Activated CD8-positive, alpha-beta memory T cell treated with anti-CD3 and anti-CD28 coated beads, Interleukin-2, amount 50 U/mL, for 1 hour (primary cell): ENCODE results near the gene PDZK1.
"Not testable (repeated sequence)": the region's sequence is repeated elsewhere in the genome, so short reads cannot be mapped to it uniquely, and the experiment has no call there.

Source experiments
- DNase-seq: peaks from one replicate; pipeline ENCODE4 v3.0.0-alpha.2; 2020; ENCODE audit errors: extremely low read depth

PDZK1 gene

DNA sequence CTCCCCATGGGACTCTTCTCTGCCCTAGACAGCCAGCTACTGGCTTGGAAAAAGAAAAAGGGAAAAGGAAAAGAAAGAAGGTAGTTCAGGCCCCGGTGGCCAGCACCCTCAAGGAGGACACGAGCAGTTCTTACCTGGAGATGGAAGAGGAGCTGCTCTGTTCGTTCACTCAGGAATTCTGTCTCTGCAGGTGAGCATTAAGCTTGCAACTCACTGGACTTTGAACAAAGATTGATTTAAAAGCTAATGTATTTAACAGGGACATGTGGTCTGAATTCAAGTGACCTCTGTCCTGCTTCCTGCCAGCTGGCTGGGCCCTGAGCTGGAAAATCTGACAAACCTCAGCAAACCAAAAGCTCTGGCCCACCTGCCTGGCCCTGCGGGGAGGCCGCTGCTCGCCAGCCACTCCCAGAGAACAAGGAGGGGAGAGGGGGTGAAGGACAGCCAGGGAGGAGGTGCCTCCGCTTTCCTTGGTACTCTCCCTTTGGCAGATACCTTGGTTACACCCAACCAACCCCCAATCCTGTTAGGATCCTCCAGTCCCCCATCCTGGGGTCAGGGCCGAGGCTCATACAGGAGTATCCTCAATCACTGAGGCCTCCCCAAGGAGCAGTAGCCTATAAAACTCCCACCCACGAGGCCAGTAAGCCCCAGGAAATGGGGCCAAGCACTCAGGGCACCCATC, at the start of gene PDZK1:
Gene PDZK1, minus strand, starts transcription at position 186 of the 685 bp plus-strand sequence. CDS start 19,347 bp downstream, outside the sequence.
- no peak for DNase-seq

DNA sequence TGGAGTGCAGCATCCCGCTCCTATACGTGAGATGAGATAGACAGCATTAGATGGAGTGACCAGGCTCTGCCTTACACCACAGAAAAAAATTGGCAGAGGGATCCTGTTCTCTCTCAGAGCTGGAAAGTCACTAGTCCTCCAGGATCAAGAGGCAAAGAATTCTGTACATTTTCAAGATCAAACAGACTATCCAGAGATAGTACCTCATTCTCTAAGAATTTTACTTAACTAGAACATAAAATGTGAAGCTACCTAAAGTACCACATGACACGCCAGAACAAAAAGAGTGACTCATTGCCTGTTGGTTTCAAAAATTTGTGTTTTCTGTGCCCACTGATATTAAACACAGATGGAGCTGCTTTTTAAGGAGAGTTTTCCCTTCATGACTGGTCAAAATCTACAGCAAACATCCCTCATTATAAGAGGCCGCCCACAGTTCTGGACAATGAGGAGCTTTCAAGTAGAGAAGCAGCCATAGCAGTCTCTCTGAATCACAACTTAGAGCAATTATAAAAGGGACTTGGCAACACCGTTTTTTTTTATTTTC, 44.4 kb upstream of the PDZK1 start:
- no peak for DNase-seq

DNA sequence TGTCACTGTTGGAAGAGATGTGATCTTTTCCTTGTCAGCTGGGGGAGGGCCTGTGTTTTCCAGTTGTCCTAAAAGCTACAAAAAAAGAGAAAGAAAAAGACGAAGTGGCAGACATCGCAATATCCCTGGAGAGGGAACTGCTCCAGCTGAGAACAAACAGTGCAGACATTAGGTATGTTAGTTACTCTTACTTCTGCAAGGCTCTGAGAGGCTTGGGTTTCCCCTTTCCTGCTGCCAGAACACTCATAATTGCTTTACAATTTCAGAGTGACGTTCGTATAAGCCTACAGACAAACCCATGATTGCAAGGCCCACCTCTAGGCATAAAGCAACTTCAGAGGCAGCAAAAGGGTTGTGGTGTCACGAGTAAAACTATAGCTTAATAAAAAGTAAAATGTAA, 43.3 kb upstream of the PDZK1 start:
- DNase-seq: no peak

GRCh38 chr1:145747398-145748247, 40.5 kb upstream of the PDZK1 start:
- no peak for DNase-seq

DNA sequence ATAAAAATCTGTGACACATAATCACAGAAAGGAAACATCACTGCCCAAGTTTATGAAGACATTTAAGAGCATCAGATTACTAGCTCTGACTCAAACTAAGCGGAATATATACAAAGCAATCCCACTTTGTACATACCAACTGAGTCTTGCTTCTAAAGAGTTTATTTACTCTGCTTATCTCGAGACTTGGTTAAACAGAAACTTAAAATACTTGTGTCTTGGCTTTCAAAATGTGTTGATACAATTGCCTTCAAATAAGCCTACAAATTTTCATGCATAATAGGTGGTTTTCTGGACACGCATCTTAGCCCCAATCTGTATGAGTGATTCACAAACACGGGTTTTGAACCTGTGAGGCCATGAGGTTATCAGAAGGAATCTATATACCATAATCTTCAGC, 33.1 kb upstream of the PDZK1 start:
- DNase-seq: no peak

- no peak for DNase-seq
These were observed 29.0 kb upstream of the PDZK1 start for GRCh38 chr1:145736191-145736590.

GRCh38 chr1:145730900-145731299, 23.7 kb upstream of the PDZK1 start:
- no peak for DNase-seq

DNA sequence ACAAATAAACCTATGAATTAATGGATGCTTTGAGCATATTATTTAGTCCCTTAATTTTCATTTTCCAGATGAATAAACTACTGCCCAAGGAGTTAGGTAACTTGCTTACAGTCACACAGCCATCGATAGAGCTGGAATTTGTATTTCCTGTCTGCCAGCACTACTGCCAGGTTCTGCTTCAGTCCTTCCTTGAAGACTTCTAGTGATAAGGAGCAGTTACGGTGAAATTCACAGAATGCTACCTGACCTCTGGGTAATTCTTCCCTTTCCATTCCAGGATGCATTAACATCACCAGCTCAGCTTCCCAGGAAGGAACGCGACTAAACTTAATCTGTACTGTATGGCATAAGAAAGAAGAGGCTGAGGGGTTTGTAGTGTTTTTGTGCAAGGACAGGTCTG, 23.3 kb upstream of the PDZK1 start:
- no peak for DNase-seq

DNA sequence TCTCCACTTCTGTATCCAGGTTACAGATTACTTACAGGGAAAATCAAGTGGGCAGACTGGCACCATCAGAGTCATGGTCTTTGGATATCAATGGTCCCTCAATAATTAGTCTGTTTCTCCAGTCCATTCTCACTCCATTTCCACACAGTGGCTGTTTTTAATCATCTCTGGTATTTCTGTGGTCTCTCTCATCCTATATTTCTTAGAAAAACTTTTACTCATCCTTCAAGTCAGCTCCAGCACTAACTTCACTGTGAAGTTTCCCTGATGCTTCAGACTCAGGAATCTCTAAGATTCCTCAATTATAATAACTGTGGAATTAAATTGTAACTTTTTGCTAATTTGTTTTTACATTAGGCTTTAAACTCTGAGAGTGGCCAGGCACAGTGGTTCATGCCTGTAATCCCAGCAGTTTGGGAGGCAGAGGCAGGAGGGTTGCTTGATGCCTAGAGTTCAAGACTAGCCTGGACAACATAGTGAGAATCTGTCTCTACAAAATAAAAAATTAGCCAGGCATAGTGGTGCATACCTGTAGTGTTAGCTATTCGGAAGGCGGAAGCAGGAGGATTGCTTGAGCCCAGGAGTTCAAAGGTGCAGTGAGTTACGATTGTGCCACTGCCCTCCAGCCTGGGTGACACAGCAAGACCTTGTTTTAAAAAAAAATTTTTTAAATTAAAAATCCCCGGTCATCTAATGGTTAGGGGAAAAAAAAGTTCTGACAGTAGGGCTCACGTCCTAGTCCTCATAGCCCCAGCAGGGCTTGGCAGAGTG, 22.7 kb upstream of the PDZK1 start:
- no peak for DNase-seq

GRCh38 chr1:145729196-145729595, 22.0 kb upstream of the PDZK1 start:
- no peak for DNase-seq

- DNase-seq: not testable (repeated sequence)
These were observed 19.0 kb upstream of the PDZK1 start for GRCh38 chr1:145726193-145726592.

DNA sequence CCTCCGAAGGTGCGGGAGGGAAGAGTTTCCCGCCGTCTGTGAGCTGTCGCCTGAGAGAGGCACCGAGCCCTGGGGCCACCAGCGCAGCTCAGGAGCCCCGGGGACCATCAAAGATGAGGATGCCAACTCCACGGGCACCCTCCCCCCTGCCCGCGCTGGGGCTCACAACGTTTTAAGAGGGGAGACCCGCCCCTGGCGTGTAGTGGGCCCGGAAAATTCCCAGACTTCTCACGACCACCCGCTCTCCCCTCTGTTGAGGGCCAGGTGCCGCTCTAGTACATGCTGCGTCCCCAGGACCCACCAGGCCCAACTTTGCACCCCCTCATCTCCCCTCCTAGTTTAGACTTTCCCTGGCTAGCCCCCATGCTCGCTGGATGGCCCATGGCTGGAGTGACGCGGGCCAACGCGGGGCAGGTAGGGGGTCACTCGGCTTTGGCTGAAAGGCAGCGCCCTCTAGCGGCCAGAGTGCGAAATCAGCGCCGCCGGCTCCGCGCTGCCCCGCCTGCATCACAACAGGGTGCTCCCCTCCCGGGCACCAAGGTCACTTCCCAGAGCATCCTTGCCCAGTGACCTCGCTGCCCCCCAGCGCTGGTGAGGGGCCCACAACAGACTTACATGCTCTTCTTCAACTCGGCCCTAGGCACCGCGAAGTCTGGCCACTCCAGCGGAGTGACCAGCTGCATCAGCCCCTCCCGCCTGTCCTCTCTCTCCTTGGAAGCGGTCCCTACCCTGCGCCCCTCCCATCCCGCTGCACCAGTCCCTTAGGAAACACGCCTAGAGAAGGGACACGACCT, 13.9 kb upstream of the PDZK1 start:
- DNase-seq: peak; percentile 28

- DNase-seq: no peak
These were observed 13.3 kb upstream of the PDZK1 start for GRCh38 chr1:145720556-145720877.

GRCh38 chr1:145719230-145720079, 12.3 kb upstream of the PDZK1 start, which contains the start of gene CD160:
Gene CD160 (plus strand): TSS chr1:145719499. CDS start chr1:145728328, 8,829 bp downstream.
- no peak for DNase-seq

DNA sequence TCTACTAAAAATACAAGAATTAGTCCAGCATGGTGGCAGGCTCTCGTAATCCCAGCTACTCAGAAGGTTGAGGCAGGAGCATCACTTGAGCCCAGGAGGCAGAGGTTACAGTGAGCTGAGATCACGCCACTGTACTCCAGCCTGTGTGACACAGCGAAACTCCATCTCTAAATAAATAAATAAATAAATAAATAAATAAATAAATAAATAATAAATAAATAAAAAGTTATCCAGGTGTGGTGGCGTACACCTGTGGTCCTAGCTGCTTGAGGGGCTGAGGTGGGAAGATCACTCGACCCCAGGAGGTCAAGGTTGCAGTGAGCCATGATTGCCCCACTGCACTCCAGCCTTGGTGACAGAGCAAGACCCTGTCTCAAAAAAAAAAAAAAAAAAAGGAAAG, 11.3 kb upstream of the PDZK1 start:
- not testable (repeated sequence) for DNase-seq

GRCh38 chr1:145717833-145718232, 10.7 kb upstream of the PDZK1 start:
- no peak for DNase-seq

DNA sequence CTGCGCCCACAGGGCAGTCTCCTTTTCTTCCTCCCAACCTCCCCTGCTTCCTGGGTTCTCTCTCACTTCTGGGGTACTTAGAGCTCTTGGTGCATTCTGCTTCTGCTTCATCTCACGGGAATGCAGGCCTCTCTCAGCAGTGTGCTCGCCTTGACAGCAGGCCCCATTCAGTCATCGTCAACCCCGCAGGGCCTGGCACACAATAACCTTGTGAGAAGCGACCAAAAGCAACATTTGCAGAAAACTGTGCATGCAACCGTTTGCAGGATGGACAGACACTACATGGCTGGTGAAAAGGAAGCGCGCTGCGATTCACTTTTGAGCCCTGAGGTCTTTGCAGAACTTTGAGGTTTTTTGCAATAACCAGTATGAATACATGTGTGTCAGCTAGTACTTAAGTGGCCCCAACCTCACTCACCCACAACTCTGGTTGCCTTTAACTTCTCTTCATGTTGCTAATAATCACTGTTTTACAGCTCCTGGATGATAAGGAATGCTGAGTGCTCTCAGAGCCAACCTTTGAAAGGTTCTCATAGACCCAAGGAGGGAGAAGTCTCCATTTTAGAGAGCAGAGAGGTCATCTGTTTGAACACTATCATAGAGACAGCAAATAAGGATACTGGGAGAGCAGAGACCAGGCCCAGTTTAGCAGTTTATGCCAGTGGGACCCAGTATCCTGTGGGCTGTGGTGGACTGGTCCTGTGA, 9.6 kb upstream of the PDZK1 start:
- no peak for DNase-seq

- DNase-seq: no peak
These were observed 7.5 kb upstream of the PDZK1 start for GRCh38 chr1:145714524-145715111.

GRCh38 chr1:145711213-145711651, 4.1 kb upstream of the PDZK1 start:
- no peak for DNase-seq
